HL-60 (cell line): ENCODE results near the gene CDKN2B-AS1.

Experiments
- DNase-seq, 2 experiments: peaks; one replicate each; pipeline ENCODE4 v3.0.0-alpha.2; 2010 to 2020; ENCODE audit warnings: low read depth in 1 of 2, low spot score in 1 of 2
- H3K27ac ChIP-seq: fragments of 250-450 bp; sonication (Bioruptor Pico); replicated peaks from 2 replicates; pipeline ENCODE4 v1.5.1; 2020; ENCODE audit warnings: mild to moderate bottlenecking, moderate library complexity
- H3K27me3 ChIP-seq: fragments of 250-450 bp; sonication (Bioruptor Pico); 2 replicates; pipeline ENCODE4 v1.5.1; 2021; ENCODE audit warnings: mild to moderate bottlenecking, moderate library complexity; ENCODE audit not compliant: insufficient read depth, poor library complexity, severe bottlenecking
- H3K4me3 ChIP-seq: replicated peaks from 2 replicates; pipeline ENCODE4 v1.5.1; 2011; ENCODE audit warnings: mild to moderate bottlenecking, control low read depth, low read length; ENCODE audit not compliant: insufficient read depth
- CTCF ChIP-seq: IDR thresholded peaks from one replicate; pipeline ENCODE4 v1.5.1; 2011; ENCODE audit warnings: low read length, control low read depth, inconsistent platforms; ENCODE audit not compliant: insufficient read depth
- GABPA ChIP-seq: IDR thresholded peaks from 2 replicates; pipeline ENCODE4 v1.6.1; 2012; ENCODE audit warnings: low read depth
- POLR2AphosphoS5 ChIP-seq: IDR thresholded peaks from 2 replicates; pipeline ENCODE4 v1.6.1; 2012; ENCODE audit warnings: low read depth
- SPI1 ChIP-seq: IDR thresholded peaks from 2 replicates; pipeline ENCODE4 v1.6.1; 2012; ENCODE audit warnings: low read depth, mild to moderate bottlenecking, borderline replicate concordance
- TF ChIP-seq, protein P1 (sequence below): IDR thresholded peaks from 2 replicates; pipeline ENCODE4 v1.6.1; 2012; ENCODE audit warnings: low read depth; ENCODE audit not compliant: insufficient replicate concordance

CDKN2B-AS1 gene

GRCh38 chr9:21993893-21994555 is 567 bp upstream of the CDKN2B-AS1 start, which contains the start of gene CDKN2A:
TSS of gene CDKN2A (minus strand) at chr9:21994392.
- Histone ChIP-seq H3K27me3 (no peaks in the 10 kb centered on the region), H3K4me3 (peak within 1 kb of the TSS; percentile 68), H3K27ac (peak within 1 kb of the TSS; percentile 98)
- peak in 1 of 2 experiments; percentile 69 for DNase-seq
- peak; percentile 45; the same call in 1 of the 2 replicates for TF ChIP-seq SPI1
- TF ChIP-seq, protein P1, sequence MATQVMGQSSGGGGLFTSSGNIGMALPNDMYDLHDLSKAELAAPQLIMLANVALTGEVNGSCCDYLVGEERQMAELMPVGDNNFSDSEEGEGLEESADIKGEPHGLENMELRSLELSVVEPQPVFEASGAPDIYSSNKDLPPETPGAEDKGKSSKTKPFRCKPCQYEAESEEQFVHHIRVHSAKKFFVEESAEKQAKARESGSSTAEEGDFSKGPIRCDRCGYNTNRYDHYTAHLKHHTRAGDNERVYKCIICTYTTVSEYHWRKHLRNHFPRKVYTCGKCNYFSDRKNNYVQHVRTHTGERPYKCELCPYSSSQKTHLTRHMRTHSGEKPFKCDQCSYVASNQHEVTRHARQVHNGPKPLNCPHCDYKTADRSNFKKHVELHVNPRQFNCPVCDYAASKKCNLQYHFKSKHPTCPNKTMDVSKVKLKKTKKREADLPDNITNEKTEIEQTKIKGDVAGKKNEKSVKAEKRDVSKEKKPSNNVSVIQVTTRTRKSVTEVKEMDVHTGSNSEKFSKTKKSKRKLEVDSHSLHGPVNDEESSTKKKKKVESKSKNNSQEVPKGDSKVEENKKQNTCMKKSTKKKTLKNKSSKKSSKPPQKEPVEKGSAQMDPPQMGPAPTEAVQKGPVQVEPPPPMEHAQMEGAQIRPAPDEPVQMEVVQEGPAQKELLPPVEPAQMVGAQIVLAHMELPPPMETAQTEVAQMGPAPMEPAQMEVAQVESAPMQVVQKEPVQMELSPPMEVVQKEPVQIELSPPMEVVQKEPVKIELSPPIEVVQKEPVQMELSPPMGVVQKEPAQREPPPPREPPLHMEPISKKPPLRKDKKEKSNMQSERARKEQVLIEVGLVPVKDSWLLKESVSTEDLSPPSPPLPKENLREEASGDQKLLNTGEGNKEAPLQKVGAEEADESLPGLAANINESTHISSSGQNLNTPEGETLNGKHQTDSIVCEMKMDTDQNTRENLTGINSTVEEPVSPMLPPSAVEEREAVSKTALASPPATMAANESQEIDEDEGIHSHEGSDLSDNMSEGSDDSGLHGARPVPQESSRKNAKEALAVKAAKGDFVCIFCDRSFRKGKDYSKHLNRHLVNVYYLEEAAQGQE: no peak
- 0 out of 2 replicates have a peak, but pooled peaks have one; percentile 43 for TF ChIP-seq POLR2AphosphoS5
- TF ChIP-seq CTCF: no peak
- TF ChIP-seq GABPA: no peak

GRCh38 chr9:21995006-21995665 is 545 bp downstream of the CDKN2B-AS1 start:
- TF ChIP-seq CTCF (no peak), SPI1 (peak; percentile 42; the same call in 1 of the 2 replicates), POLR2AphosphoS5 (peak; percentile 5; the same call in 1 of the 2 replicates)
- TF ChIP-seq, protein P1: no peak
- H3K4me3 ChIP-seq: peak overlapping the region; percentile 68
- H3K27me3 ChIP-seq: no peaks in the 10 kb centered on the region
- H3K27ac ChIP-seq: peak overlapping the region; percentile 98
- peak in 1 of 2 experiments; percentile 88 for DNase-seq

GRCh38 chr9:21995666-21996398 is 1.2 kb downstream of the CDKN2B-AS1 start:
- no peaks in the 10 kb centered on the region for H3K27me3 ChIP-seq
- TF ChIP-seq POLR2AphosphoS5 (no peak), SPI1 (no peak), GABPA (no peak), CTCF (no peak)
- TF ChIP-seq, protein P1: no peak
- H3K27ac ChIP-seq: peak overlapping the region; percentile 98
- peak overlapping the region; percentile 68 for H3K4me3 ChIP-seq
- no peak for DNase-seq
